HEK293T (cell line): ENCODE data around the gene SCAMP1.

Experiments
- ARNT ChIP-seq: fragments of 450-650 bp; IDR thresholded peaks from 2 replicates; pipeline ENCODE4 v1.6.1; 2017; ENCODE audit warnings: mild to moderate bottlenecking
- ELF4 ChIP-seq: fragments of 450-650 bp; IDR thresholded peaks from 2 replicates; pipeline ENCODE4 v1.6.1; 2017; ENCODE audit warnings: antibody characterized with exemption
- HDGF ChIP-seq: fragments of 450-650 bp; IDR thresholded peaks from 2 replicates; pipeline ENCODE4 v1.6.1; 2017; ENCODE audit warnings: antibody characterized with exemption, borderline replicate concordance
- NFRKB ChIP-seq: fragments of 450-650 bp; IDR thresholded peaks from 2 replicates; pipeline ENCODE4 v1.6.1; 2016; ENCODE audit warnings: mild to moderate bottlenecking, moderate library complexity
- SP1 ChIP-seq: fragments of 450-650 bp; IDR thresholded peaks from 2 replicates; pipeline ENCODE4 v1.6.1; 2017
- SUZ12 ChIP-seq: fragments of 450-650 bp; IDR thresholded peaks from 2 replicates; pipeline ENCODE4 v1.6.1; 2016; ENCODE audit warnings: mild to moderate bottlenecking
- TARDBP ChIP-seq: fragments of 450-650 bp; IDR thresholded peaks from 2 replicates; pipeline ENCODE4 v1.6.1; 2016
- ZNF384 ChIP-seq: fragments of 450-650 bp; IDR thresholded peaks from 2 replicates; pipeline ENCODE4 v1.6.1; 2016

DNA sequence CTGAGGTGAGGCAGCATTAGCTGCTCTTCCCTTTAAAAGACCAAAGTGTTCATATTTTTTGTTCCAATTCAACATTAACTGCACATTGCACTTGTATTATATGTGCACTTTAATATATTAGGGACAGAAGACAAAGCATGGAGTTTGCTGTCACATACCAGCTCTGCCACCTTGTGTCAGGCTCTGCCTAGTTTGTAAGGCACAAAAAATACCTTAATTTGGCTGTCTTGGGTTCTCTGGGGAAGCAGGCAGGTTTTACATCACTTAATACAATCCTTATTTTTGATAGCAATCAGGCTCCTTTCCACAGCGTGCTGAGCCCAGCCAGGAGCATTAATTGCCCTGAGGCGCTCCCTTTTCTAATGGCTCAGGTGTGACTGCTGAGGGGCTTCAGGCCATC is 131.8 kb downstream of the SCAMP1 start:
- TF ChIP-seq HDGF (no peak), ARNT (no peak), ELF4 (no peak), NFRKB (no peak), SUZ12 (no peak), SP1 (no peak), ZNF384 (no peak), TARDBP (no peak)
